Natural killer cell treated with Interleukin-12 subunit alpha and Interleukin-12 subunit beta and Interleukin-15 and Interleukin-18, amount 100 ng/mL, for 72 hours (primary cell): Measurements from ENCODE around the gene ZFC3H1. TPM values are rescaled to one million over a fixed set of nuclear protein-coding genes. Genes with fewer than 3 reads are reported as not detected.
"Not testable (repeated sequence)": the region's sequence is repeated elsewhere in the genome, so short reads cannot be mapped to it uniquely, and the experiment has no call there.

Source experiments
- ATAC-seq, 2 donors: fragments of 150-1000 bp; cut with Tn5 transposase in 1 of 2; sonication (Bioruptor Pico), chemical (Tn5 transposase) in 1 of 2; 2 replicates each; pipeline ENCODE4 v1.10.0; 2021
- DNase-seq: peaks from one replicate; pipeline ENCODE4 v3.0.0; 2022; ENCODE audit warnings: low spot score
- H3K27ac Mint-ChIP-seq, 2 donors: 1 replicate in 1 of 2; 2 replicates in 1 of 2; pipeline ENCODE4 v1.8.0; 2022; ENCODE audit warnings: mixed read lengths in 2 of 2, mild to moderate bottlenecking in 1 of 2, moderate library complexity in 1 of 2
- H3K27me3 Mint-ChIP-seq, 2 donors: 1 replicate in 1 of 2; 2 replicates in 1 of 2; pipeline ENCODE4 v1.8.0; 2022; ENCODE audit warnings: mixed read lengths in 2 of 2
- H3K36me3 Mint-ChIP-seq: one replicate; pipeline ENCODE4 v1.8.0; 2022; ENCODE audit warnings: mixed read lengths
- H3K4me1 Mint-ChIP-seq, 2 donors: 1 replicate in 1 of 2; 2 replicates in 1 of 2; pipeline ENCODE4 v1.8.0; 2022; ENCODE audit warnings: low read depth in 2 of 2, mixed read lengths in 2 of 2, mild to moderate bottlenecking in 1 of 2
- H3K4me3 Mint-ChIP-seq: one replicate; pipeline ENCODE4 v1.8.0; 2022; ENCODE audit warnings: mixed read lengths
- H3K9me3 Mint-ChIP-seq: 2 replicates; pipeline ENCODE4 v1.8.0; 2022; ENCODE audit warnings: mixed read lengths
- total RNA-seq, 2 donors: library from RNA; stranded (reverse); gene quantifications; one replicate each; pipeline ENCODE4 v1.2.3, GENCODE V29; 2022

ZFC3H1 gene
- total RNA-seq, 2 donors from 2014 or later: 71.1 to 104 TPM

DNA sequence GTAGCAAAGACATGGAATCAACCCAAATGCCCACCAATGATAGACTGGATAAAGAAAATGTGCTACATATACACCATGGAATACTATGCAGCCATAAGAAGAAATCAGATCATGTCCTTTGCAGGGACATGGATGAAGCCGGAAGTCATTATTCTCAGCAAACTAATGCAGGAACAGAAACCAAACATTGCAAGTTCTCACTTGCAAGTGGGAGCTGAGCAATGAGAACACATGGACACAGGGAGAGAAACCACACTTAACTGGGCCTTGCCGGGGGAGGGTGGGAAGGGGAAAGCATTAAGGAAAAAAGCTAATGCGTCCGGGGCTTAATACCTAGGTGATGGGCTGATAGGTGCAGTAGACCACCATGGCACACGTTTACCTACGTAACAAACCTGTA, 93.8 kb downstream of the ZFC3H1 start:
- ATAC-seq, H3K4me3 Mint-ChIP-seq, H3K4me1 Mint-ChIP-seq, H3K27ac Mint-ChIP-seq, H3K9me3 Mint-ChIP-seq, H3K36me3 Mint-ChIP-seq, DNase-seq: not testable (repeated sequence)
- H3K27me3 Mint-ChIP-seq: peaks cover 15 to 27% of the 10 kb centered on the region in 2 donors

DNA sequence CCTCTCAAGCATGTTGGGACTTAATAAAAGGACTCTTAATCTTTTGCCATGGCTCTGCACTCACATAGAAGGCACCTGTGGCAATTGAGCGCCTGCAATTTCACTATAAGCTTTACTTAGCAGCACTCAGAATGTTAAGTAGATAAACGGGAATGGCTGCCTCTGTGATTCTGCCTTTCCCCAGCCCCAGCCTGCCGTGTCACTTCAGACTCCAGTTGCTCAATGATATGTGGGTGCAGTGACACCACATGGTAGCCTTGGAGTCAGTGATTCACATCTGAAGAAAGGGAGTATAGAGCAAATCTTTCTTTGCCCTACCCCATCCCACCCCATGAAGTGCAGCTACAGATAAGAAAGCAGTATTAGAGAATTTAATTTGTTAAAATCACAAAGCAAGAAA, 96.1 kb downstream of the ZFC3H1 start:
- Mint-ChIP-seq H3K27me3 (peaks cover 10 to 25% of the 10 kb centered on the region in 2 donors), H3K4me3 (no peak overlapping the region), H3K36me3 (no peaks in the 10 kb centered on the region), H3K4me1 (no peaks in the 10 kb centered on the region), H3K27ac (no peak overlapping the region), H3K9me3 (no peaks in the 10 kb centered on the region)
- DNase-seq (no peak), ATAC-seq (no peak)

GRCh38 chr12:71566655-71567054, 97.0 kb downstream of the ZFC3H1 start:
- H3K9me3 Mint-ChIP-seq: no peaks in the 10 kb centered on the region
- no peaks in the 10 kb centered on the region for H3K36me3 Mint-ChIP-seq
- H3K4me1 Mint-ChIP-seq: no peaks in the 10 kb centered on the region
- peaks cover 10 to 25% of the 10 kb centered on the region in 2 donors for H3K27me3 Mint-ChIP-seq
- H3K27ac Mint-ChIP-seq: no peak overlapping the region
- DNase-seq: no peak
- ATAC-seq: no peak
- no peak overlapping the region for H3K4me3 Mint-ChIP-seq

GRCh38 chr12:71565535-71565934, 98.1 kb downstream of the ZFC3H1 start:
- DNase-seq: no peak
- H3K27me3 Mint-ChIP-seq: peaks cover 10 to 25% of the 10 kb centered on the region in 2 donors
- no peak for ATAC-seq
- H3K9me3 Mint-ChIP-seq: no peaks in the 10 kb centered on the region
- no peak overlapping the region for H3K4me3 Mint-ChIP-seq
- H3K27ac Mint-ChIP-seq: no peak overlapping the region
- no peaks in the 10 kb centered on the region for H3K36me3 Mint-ChIP-seq
- no peaks in the 10 kb centered on the region for H3K4me1 Mint-ChIP-seq

- Mint-ChIP-seq H3K36me3 (no peaks in the 10 kb centered on the region), H3K4me3 (no peak overlapping the region), H3K27ac (no peak overlapping the region), H3K4me1 (no peaks in the 10 kb centered on the region), H3K9me3 (no peaks in the 10 kb centered on the region), H3K27me3 (peaks cover 3 to 26% of the 10 kb centered on the region in 2 donors)
- DNase-seq: no peak
- no peak for ATAC-seq
Observed at GRCh38 chr12:71562676-71563595, 100.7 kb downstream of the ZFC3H1 start.

Other genes starting within 250 kb of the ZFC3H1 start
- not detected for gene LGR5, start 224.1 kb downstream of the ZFC3H1 start, total RNA-seq
- gene THAP2, start 453 bp upstream of the ZFC3H1 start, total RNA-seq: 1 to 10 TPM; 5.2 to 9.2 TPM
- gene TMEM19, start 22.2 kb upstream of the ZFC3H1 start, total RNA-seq: 10 to 100 TPM; 13.4 to 24.8 TPM
- 100 to 1,000 TPM in 1 of 2 donors, 10 to 100 TPM in 1; 50.0 to 126 TPM for gene RAB21, start 91.0 kb upstream of the ZFC3H1 start, total RNA-seq
- 10 to 100 TPM; 29.9 to 31.2 TPM for gene TBC1D15, start 175.9 kb upstream of the ZFC3H1 start, total RNA-seq